RCC 7860 (cell line): ENCODE data around the gene COLGALT1.
"Not testable (repeated sequence)": the region's sequence is repeated elsewhere in the genome, so short reads cannot be mapped to it uniquely, and the experiment has no call there.

Source experiments
- DNase-seq: peaks from one replicate; pipeline ENCODE4 v3.0.0-alpha.2; 2015; ENCODE audit warnings: low spot score
- FAIRE-seq: peaks from 2 replicates; lab custom pipeline; 2012; peaks lifted over from hg19 to GRCh38; lab: Jason Lieb, UNC

The COLGALT1 gene

GRCh38 chr19:17590866-17591265 lies 35.4 kb downstream of the COLGALT1 start:
- FAIRE-seq = no peak
- no peak for DNase-seq

DNA sequence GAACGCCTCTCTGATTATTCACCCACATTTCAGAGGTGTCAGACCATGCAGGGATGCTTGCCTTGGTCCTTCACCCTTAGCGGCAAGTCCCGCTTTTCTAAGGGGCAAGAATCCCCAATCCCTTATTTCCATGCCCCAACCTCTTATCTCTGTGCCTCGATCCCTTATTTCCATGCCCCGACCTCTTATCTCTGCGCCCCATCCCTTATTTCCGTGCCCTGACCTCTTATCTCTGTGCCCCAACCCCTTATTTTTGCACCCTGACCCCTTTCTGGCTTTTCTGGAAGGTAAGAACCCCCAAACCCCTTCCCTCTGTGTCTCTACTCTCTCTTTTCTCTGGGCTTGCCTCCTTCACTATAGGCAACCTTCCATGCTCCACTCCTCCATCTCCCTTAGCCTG lies 38.8 kb downstream of the COLGALT1 start:
- DNase-seq, FAIRE-seq: not testable (repeated sequence)

DNA sequence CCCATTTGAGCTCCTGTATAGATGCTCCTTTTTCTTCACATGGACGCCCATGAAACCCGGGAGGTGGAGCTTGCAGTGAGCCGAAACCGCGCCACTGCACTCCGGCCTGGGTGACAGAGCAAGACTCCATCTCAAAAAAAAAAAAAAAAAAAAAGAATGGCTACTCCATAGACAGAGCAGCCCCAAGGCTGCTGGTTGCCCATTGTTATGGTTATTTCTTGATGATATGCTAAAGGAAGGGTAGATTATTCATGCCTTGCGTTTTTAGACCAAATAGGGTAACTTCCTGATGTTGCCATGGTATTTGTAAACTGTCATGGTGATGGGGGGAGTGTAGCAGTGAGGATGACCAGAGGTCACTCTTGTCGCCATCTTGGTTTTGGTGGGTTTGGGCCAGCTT lies 42.6 kb downstream of the COLGALT1 start:
- FAIRE-seq, DNase-seq: not testable (repeated sequence)

DNA sequence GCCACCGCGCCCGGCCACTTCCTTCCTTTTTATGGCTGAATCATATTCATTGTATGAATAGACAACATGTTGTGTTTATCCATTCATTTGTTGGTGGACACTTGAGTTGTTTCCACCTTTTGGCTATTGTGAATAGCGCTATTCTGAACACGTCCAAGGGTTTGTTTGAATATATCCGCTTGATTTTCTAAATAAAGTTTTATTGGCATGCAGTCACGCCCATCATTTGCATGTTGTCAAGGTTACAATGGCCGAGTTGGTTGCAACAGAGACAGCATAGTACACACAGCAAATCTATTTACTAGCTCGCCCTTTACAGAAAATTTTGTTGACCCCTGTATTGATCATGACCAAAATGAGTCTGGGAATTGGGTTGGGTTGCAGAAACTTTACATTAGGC lies 43.5 kb downstream of the COLGALT1 start:
- FAIRE-seq (no peak), DNase-seq (no peak)

- FAIRE-seq = no peak
Measured at GRCh38 chr19:17599780-17600179, 44.3 kb downstream of the COLGALT1 start.

DNA sequence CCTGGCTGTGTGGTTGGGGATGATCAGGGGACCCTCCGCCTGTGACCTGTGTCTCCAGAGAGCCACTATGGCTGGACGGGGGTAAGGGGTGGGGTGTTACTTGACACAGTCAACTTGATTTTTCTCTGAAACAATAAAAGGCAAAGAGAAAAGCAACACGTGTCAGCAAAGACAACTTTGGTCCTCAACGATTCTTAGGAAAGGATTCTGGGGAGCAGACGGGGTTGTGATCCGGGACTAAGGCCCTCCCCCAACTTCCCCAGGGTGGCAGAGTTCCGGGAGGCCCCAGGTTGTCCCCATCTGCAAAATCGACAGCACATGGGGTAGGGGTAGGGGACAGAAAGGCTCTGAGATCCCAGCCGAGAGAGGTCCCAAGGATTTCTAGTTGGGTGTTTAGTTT lies 46.2 kb downstream of the COLGALT1 start:
- DNase-seq (no peak), FAIRE-seq (no peak)

More at GRCh38 chr19:17599780-17600179, 44.3 kb downstream of the COLGALT1 start:
- DNase-seq = no peak

- FAIRE-seq = no peak
Measured at GRCh38 chr19:17602217-17602616, 46.8 kb downstream of the COLGALT1 start.

DNA sequence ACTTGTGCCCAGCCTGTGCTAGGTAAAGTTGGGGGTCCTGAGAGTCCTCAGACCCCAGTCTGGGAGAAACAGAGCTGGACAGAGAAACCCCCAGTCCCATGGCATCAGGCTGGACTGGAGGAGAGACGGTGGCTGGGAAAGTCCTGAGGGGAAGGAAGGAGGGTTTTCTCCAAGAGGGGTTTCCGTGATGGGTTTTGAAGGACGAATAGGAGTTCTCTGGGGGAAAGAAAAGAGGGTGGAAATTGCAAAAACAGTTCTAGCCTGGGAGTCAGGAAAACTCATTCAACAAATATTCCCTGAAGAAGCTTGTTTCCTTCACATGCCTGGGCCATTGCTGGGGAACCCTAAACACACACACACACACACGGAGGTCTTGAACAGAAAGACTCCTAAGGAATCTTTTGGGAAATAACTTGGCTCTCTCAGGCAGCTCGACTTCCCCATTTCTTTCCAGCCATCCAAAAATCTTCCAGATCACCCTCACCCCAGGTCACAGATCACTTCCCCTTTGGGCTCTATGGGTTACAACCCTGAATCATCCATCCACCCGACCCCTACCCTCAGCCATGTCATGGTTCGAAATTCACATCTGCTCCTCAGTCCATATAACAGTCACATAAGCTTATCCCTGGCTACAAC lies 47.5 kb downstream of the COLGALT1 start:
- no peak for FAIRE-seq
- no peak for DNase-seq

More at GRCh38 chr19:17602217-17602616, 46.8 kb downstream of the COLGALT1 start:
- no peak for DNase-seq

DNA sequence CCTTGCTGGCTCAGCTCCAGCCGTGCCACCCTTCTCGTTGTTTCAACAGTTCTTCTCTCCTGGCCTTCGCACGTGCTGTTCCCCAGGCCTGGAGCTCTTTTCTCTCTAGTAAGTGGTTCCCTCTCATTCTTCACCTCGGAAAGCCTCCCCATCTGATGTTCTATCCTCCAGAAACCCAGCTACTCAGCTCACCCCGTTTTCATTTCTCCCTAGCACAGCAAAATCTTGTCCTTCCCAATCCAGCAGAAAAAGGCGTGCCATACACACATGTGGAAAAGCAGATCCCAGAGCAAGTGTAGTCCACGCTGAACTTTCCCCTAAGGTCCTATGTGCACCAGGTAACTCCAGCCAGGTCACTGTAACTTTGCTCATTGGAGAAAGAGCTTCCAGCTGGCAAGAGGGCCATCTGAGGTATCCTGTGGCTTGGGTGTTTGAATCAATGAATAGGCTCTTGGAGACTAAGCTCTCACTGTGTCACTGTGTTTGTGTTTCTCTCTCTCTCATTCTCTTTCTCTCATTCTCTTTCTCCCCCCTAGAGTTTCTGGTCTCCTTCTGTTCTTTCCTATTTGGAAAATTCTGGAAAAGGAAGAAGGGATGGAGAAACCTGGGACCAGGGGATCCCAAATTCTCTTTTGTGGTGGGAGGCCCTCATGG lies 49.0 kb downstream of the COLGALT1 start:
- FAIRE-seq (no peak), DNase-seq (no peak)

- no peak for FAIRE-seq
- DNase-seq = no peak
Measured at GRCh38 chr19:17605117-17605516, 49.7 kb downstream of the COLGALT1 start.

DNA sequence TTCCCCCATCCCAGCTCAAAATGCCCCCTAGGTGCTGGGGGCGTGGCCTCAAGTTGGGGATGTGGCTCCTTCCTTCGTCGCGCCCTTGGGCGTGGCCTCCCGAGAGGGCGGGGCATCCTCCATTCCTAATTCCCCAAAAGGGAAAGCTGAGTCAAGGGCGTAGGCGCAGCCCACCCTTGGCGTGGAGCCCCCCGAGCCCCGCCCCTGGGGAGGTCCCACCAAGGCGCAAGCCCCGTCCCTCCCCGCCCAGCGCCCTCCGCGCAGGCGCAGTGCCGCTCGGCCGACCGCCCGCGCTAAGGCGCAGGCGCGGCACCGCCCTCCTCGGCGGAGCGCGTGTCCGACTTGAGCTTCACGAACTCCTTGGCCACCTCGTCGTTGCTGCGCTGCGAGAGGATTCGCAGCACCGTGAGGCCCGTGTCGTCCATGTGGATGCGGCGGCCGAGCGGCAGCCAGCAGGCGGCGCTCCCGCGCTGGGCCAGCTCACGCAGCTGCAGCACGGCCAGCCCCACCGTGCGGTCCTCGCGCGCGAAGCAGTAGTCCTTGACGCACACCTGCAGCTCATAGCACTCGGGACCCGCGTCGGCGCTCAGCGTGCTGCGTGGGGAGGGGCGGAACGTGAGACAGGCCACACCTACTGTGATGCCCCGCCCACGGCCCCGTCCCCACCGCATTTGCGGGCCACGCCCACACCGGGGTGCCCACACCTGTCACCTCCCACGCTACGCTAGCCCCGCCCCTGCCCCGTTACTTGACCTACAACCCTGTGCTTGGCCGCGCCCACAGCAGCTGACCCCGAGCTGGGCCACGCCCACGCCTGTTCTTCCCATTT lies 50.5 kb downstream of the COLGALT1 start:
- FAIRE-seq (no peak), DNase-seq (peak; percentile 65)

DNA sequence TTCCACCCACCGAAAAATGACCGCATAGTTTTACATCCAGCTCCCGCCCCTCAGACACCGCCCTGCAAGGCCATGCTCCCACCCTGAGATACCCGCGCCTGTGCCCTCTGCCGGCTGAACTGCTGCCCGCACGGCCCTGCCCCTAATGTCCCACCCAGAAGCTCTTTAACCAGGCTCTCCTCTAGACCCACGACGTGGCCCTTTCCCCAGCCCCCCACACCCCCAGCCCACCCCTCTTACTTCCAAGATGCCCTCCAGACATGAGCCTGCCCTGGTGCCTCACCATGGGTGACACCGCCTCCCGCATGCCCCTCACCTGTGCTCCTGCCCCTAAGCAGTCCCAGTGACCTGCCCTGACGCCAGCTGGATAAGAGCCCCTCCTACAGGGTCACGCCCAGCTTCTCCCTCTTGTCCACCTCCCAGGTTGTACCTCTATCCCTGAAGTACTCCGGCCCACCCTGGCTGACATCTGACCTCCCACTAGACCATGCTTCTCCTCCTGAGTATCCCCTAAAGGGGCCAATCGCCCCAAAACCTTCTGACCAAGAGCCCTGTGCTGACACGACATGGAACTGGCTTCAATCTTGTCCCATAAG lies 51.2 kb downstream of the COLGALT1 start:
- DNase-seq = no peak
- FAIRE-seq = no peak

DNA sequence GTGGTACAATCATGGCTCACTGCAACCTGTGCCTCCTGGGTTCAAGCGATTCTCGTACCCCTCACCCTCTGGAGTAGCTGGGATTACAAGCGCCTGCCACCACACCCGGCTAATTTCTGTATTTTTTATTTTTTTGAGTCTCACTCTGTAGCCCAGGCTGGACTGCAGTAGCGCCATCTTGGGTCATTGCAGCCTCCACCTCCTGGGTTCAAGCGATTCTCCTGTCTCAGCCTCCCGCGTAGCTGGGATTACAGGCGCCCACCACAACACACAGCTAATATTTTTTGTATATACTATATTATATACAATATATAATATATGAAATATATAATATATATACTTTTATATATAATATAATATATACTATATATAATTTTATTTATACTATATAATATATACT lies 52.5 kb downstream of the COLGALT1 start:
- no peak for DNase-seq

GRCh38 chr19:17610384-17610783 lies 54.9 kb downstream of the COLGALT1 start:
- FAIRE-seq = no peak

More for the DNA sequence above, 52.5 kb downstream of the COLGALT1 start:
- FAIRE-seq = no peak

DNA sequence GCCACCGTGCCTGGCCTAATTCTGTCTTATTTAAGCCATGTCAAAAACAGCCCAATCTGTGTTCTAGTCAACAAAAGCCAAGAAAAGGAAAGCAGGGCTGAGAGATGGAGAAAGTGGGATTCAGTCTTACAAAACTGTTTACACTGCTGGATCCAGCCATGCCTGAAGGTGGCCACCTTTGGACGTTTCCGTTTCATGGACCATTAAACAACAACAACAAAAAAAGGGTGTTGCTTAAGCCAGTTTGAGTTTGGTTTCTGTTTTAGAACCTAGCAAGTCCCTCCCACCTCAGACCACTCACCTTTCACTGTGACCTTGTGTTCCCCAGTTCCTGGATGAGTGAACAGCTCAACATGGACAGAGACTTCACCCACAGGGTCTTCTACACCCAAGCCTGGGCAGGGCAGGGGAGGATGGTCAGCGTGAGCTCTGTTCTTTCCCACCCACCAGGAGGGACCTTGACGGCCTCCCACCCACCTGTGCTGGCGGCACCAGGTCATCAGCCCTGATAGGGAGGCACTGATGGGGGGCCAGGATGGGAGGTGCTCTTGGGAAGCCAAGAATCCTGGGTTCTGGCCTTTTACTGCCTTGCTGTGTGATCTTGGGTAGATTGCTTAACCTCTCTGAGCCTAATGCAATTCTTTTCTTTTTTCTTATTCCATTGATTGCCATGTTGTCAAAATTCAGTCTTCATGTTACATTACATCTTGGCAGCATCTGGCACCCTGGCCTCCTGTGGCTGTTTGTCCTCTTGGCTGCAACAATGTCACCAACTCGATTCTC lies 56.2 kb downstream of the COLGALT1 start:
- FAIRE-seq = no peak
- DNase-seq = no peak

More at GRCh38 chr19:17610384-17610783, 54.9 kb downstream of the COLGALT1 start:
- no peak for DNase-seq

DNA sequence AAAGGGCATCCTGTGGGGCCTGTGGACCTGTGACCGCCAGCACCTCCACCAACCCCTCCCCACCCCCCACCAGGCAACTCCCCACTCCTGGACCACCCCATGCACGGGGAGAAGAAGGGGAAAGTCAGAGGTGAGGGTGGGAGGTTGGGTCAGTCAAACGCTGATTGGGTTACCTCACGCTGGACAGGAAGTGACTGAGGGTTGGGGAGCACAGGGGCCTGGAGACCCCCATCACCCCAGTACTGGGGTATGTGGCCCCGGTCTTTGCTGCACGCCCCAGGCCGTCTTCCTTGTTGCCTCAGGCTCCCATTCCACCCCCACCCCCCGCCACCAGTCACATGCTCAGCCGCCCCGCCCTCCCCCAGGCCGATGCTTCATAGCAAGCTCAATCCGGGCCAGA lies 59.0 kb downstream of the COLGALT1 start:
- no peak for DNase-seq
- no peak for FAIRE-seq

GRCh38 chr19:17615889-17616685 lies 60.6 kb downstream of the COLGALT1 start:
- no peak for DNase-seq
- no peak for FAIRE-seq

DNA sequence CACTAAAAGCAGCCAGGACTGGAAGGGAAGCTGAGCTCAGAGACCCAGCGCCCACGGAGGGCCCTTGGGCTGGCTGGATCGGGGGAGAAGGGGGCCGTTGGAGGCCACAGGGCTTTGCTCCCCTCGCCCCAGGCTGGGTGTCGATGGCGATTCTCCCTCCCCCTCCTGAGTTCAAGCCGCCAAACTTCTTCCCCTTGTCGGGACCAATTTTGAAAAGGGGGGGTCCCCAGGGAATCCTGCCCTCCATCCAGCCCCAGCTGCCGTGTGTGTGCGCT lies 61.2 kb downstream of the COLGALT1 start:
- FAIRE-seq (no peak), DNase-seq (no peak)

DNA sequence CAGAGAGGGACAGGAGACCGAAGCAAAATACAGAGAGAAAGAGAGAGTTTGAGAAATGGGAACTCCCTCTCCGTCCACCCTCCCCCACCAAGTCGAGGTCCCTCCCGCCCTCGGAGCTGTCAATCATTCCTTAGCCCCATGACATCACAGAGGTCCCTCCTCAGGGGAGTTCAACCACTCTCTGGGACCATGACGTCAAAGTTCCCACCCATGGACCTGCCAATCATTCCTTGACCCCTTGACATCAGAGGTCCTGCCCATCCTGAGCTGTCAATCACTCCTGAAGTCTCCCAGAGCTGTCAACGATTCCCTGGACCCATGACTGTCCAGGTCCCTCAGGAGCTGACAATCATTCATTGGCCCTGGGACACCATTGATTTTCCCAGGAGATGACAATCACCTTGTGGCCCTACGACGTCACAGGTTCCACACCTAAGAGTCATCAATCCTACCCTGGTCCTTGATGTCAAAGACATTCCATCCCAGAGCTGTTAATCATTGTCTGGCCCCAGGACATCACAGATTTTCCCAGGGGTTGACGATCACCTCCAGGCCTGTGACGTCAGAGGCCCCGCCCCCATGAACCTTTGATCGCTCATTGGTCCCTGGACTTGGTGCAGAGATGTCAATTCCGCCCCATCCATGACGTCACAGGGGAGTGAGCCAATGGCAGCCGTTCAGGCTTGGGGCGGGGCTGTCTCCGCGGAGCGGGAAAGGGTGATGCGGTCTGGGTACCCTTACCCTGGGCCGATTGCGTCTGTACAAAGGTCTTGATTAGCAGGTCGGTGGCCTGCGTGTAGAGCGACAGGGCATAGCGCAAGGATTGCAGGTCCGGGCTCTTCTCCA lies 61.7 kb downstream of the COLGALT1 start:
- FAIRE-seq (no peak), DNase-seq (no peak)
